Neural cell (in vitro differentiated cells): ENCODE data around the gene CAST. TPM values are rescaled to one million over a fixed set of nuclear protein-coding genes. Genes with fewer than 3 reads are reported as not detected.

ENCODE experiments used
- H2AFZ ChIP-seq: fragments of 200-600, 300-800 bp; sonication (generic), shearing (Covaris generic); 2 replicates; pipeline ENCODE4 v1.6.0; 2014; ENCODE audit warnings: low read depth, mild to moderate bottlenecking, antibody characterized with exemption, low read length, moderate library complexity
- H3F3A ChIP-seq: fragments of 200-600 bp; shearing (Covaris generic); 2 replicates; pipeline ENCODE4 v1.6.1; 2016; ENCODE audit warnings: mild to moderate bottlenecking, moderate library complexity, mixed read lengths, antibody characterized with exemption, low read length; ENCODE audit not compliant: insufficient read depth, poor library complexity, severe bottlenecking
- H3K27ac ChIP-seq: fragments of 200-600, 300-800 bp; sonication (generic), shearing (Covaris generic); 2 replicates; pipeline ENCODE4 v1.5.1; 2014; ENCODE audit warnings: mild to moderate bottlenecking, low read length, moderate library complexity
- H3K27me3 ChIP-seq: fragments of 300-800, 200-600 bp; sonication (generic), shearing (Covaris generic); 2 replicates; pipeline ENCODE4 v1.6.0; 2014; ENCODE audit warnings: mild to moderate bottlenecking, low read depth, low read length, moderate library complexity; ENCODE audit not compliant: insufficient read depth
- H3K36me3 ChIP-seq: fragments of 300-800, 200-600 bp; sonication (generic), shearing (Covaris generic); 2 replicates; pipeline ENCODE4 v1.5.1; 2014; ENCODE audit warnings: mild to moderate bottlenecking, antibody characterized with exemption, low read length, moderate library complexity; ENCODE audit not compliant: insufficient read depth
- H3K4me2 ChIP-seq: fragments of 300-800, 200-600 bp; sonication (generic), shearing (Covaris generic); 2 replicates; pipeline ENCODE4 v1.6.0; 2014; ENCODE audit warnings: mild to moderate bottlenecking, low read length
- H3K4me3 ChIP-seq: fragments of 300-800, 200-600 bp; sonication (generic), shearing (Covaris generic); 2 replicates; pipeline ENCODE4 v1.5.1; 2014; ENCODE audit warnings: mild to moderate bottlenecking, low read length, moderate library complexity
- H3K79me2 ChIP-seq: fragments of 200-600 bp; shearing (Covaris generic); replicated peaks from 2 replicates; pipeline ENCODE4 v1.6.0; 2014; ENCODE audit warnings: mild to moderate bottlenecking, low read length, moderate library complexity; ENCODE audit not compliant: insufficient read depth
- H3K9ac ChIP-seq: fragments of 300-800, 200-600 bp; sonication (generic), shearing (Covaris generic); 2 replicates; pipeline ENCODE4 v1.6.1; 2016; ENCODE audit warnings: mild to moderate bottlenecking, low read length, mixed read lengths
- H3K9me2 ChIP-seq: fragments of 200-600 bp; shearing (Covaris generic); 2 replicates; pipeline ENCODE4 v1.6.1; 2016; ENCODE audit warnings: mild to moderate bottlenecking, low read length, mixed read lengths; ENCODE audit not compliant: insufficient read depth
- H3K9me3 ChIP-seq: fragments of 200-600, 300-800 bp; sonication (generic), shearing (Covaris generic); 2 replicates; pipeline ENCODE4 v1.6.1; 2016; ENCODE audit warnings: mild to moderate bottlenecking, mixed run types, low read length, moderate library complexity, mixed read lengths
- H4K20me1 ChIP-seq: fragments of 200-600 bp; shearing (Covaris generic); 2 replicates; pipeline ENCODE4 v1.6.1; 2016; ENCODE audit warnings: mild to moderate bottlenecking, mixed run types; ENCODE audit not compliant: insufficient read depth
- EP300 ChIP-seq: fragments of 450-650 bp; conservative IDR thresholded peaks from 2 replicates; pipeline ENCODE4 v1.6.1; 2014; ENCODE audit warnings: antibody characterized with exemption, mild to moderate bottlenecking, moderate library complexity; ENCODE audit not compliant: poor library complexity, severe bottlenecking
- EZH2 ChIP-seq: fragments of 200-600, 300-800 bp; shearing (Covaris generic), sonication (generic); IDR thresholded peaks from 2 replicates; pipeline ENCODE4 v1.6.1; 2014; ENCODE audit warnings: antibody characterized with exemption, low read length, borderline replicate concordance, mild to moderate bottlenecking; ENCODE audit not compliant: insufficient read depth, poor library complexity, severe bottlenecking
- MXI1 ChIP-seq: fragments of 450-650 bp; conservative IDR thresholded peaks from 2 replicates; pipeline ENCODE4 v1.6.1; 2014; ENCODE audit warnings: antibody characterized with exemption, mild to moderate bottlenecking; ENCODE audit not compliant: poor library complexity, severe bottlenecking
- POLR2AphosphoS5 ChIP-seq: IDR thresholded peaks from 2 replicates; pipeline ENCODE4 v1.6.1; 2012
- RAD21 ChIP-seq: fragments of 450-650 bp; conservative IDR thresholded peaks from 2 replicates; pipeline ENCODE4 v1.6.1; 2014; ENCODE audit warnings: antibody characterized with exemption, mild to moderate bottlenecking, moderate library complexity
- SMC3 ChIP-seq: fragments of 450-650 bp; conservative IDR thresholded peaks from 2 replicates; pipeline ENCODE4 v1.6.1; 2014; ENCODE audit warnings: antibody characterized with exemption, mild to moderate bottlenecking, moderate library complexity; ENCODE audit not compliant: poor library complexity
- TAF1 ChIP-seq: IDR thresholded peaks from 2 replicates; pipeline ENCODE4 v1.6.1; 2012; ENCODE audit warnings: low read depth
- polyA plus RNA-seq: library from polyadenylated mRNA; depleted of rRNA; stranded (reverse); fragments of >200 nt; gene quantifications from 2 replicates; pipeline ENCODE4 v1.2.3, GENCODE V29; 2014
- TF ChIP-seq, protein P1 (sequence below): fragments of 450-650 bp; IDR thresholded peaks from 2 replicates; pipeline ENCODE4 v1.5.1; 2014; ENCODE audit warnings: antibody characterized with exemption, mild to moderate bottlenecking, moderate library complexity; ENCODE audit not compliant: poor library complexity, severe bottlenecking
- TF ChIP-seq, protein P2 (sequence below): IDR thresholded peaks from 2 replicates; pipeline ENCODE4 v1.6.1; 2012; ENCODE audit warnings: borderline replicate concordance

Gene CAST
- polyA plus RNA-seq, 1 donor from 2014 or later, result 8.4 TPM

DNA sequence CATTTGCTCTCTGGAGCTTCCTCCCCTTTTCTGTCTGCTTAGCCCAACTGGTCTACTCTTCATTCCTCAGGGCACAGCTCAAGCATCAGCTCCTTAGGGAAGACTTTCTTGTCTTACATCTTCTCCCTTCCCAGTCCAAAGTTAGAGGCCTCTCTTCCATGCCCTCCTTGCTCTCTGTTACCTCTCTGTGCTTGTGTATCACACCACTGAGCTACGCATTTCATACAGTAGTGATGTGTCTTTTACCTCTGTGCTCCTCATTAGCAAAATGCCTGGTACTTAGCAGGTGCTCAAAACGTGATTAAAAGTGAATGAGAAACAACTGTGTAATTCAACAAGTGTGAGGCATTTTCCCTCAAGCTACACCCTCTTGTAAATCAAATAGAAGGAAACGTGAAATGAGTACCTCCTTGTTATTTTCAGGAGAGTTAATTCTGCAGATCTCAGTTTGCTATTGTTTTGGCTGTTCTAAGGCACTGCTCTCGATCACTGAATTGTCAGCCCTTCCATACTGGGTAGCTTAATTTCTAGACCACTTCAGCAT lies 106.6 kb downstream of the CAST start:
- Histone ChIP-seq H3K4me3 (no peak overlapping the region), H3K9ac (no peak overlapping the region), H3K27me3 (no peaks in the 10 kb centered on the region), H3K79me2 (no peaks in the 10 kb centered on the region), H3K9me3 (no peaks in the 10 kb centered on the region), H3F3A (no peaks in the 10 kb centered on the region), H2AFZ (no peak overlapping the region), H3K27ac (no peak overlapping the region), H3K36me3 (peaks cover 3% of the 10 kb centered on the region), H3K9me2 (no peaks in the 10 kb centered on the region), H3K4me2 (no peak overlapping the region), H4K20me1 (no peaks in the 10 kb centered on the region)
- TF ChIP-seq RAD21 (no peak), EZH2 (no peak), SMC3 (no peak), MXI1 (no peak), TAF1 (no peak), EP300 (no peak), POLR2AphosphoS5 (no peak)
- TF ChIP-seq, protein P1, sequence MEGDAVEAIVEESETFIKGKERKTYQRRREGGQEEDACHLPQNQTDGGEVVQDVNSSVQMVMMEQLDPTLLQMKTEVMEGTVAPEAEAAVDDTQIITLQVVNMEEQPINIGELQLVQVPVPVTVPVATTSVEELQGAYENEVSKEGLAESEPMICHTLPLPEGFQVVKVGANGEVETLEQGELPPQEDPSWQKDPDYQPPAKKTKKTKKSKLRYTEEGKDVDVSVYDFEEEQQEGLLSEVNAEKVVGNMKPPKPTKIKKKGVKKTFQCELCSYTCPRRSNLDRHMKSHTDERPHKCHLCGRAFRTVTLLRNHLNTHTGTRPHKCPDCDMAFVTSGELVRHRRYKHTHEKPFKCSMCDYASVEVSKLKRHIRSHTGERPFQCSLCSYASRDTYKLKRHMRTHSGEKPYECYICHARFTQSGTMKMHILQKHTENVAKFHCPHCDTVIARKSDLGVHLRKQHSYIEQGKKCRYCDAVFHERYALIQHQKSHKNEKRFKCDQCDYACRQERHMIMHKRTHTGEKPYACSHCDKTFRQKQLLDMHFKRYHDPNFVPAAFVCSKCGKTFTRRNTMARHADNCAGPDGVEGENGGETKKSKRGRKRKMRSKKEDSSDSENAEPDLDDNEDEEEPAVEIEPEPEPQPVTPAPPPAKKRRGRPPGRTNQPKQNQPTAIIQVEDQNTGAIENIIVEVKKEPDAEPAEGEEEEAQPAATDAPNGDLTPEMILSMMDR, result no peak
- TF ChIP-seq, protein P2, sequence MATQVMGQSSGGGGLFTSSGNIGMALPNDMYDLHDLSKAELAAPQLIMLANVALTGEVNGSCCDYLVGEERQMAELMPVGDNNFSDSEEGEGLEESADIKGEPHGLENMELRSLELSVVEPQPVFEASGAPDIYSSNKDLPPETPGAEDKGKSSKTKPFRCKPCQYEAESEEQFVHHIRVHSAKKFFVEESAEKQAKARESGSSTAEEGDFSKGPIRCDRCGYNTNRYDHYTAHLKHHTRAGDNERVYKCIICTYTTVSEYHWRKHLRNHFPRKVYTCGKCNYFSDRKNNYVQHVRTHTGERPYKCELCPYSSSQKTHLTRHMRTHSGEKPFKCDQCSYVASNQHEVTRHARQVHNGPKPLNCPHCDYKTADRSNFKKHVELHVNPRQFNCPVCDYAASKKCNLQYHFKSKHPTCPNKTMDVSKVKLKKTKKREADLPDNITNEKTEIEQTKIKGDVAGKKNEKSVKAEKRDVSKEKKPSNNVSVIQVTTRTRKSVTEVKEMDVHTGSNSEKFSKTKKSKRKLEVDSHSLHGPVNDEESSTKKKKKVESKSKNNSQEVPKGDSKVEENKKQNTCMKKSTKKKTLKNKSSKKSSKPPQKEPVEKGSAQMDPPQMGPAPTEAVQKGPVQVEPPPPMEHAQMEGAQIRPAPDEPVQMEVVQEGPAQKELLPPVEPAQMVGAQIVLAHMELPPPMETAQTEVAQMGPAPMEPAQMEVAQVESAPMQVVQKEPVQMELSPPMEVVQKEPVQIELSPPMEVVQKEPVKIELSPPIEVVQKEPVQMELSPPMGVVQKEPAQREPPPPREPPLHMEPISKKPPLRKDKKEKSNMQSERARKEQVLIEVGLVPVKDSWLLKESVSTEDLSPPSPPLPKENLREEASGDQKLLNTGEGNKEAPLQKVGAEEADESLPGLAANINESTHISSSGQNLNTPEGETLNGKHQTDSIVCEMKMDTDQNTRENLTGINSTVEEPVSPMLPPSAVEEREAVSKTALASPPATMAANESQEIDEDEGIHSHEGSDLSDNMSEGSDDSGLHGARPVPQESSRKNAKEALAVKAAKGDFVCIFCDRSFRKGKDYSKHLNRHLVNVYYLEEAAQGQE, result no peak

DNA sequence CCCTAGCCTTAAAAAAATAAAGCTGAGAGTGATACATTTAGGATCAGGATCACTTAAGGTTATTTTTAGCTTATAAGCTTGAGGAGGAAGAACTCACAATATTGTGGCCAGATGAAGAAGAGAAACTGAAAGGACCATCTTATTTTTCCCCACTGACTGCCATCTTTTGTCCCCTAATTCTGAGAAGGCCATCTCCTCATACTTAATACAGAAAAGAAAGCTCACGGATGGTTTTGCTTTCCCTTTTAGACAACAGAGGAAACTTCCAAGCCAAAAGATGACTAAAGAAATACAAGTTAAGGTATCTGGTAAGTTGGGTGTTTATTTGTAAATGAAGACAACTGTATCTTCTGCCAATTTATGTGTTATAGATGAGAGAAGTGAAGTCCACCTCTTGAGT lies 109.2 kb downstream of the CAST start:
- peaks cover 3% of the 10 kb centered on the region for H3K36me3 ChIP-seq

More for the DNA sequence above, 109.2 kb downstream of the CAST start:
- H3K79me2 ChIP-seq, result no peaks in the 10 kb centered on the region
- H3K4me2 ChIP-seq, result no peak overlapping the region
- TF ChIP-seq RAD21 (no peak), EZH2 (no peak), EP300 (no peak), MXI1 (no peak), POLR2AphosphoS5 (no peak), SMC3 (no peak), TAF1 (no peak)
- TF ChIP-seq, protein P2, result no peak
- TF ChIP-seq, protein P1, result no peak
- no peak overlapping the region for H3K27ac ChIP-seq
- no peak overlapping the region for H2AFZ ChIP-seq
- no peaks in the 10 kb centered on the region for H3F3A ChIP-seq
- no peaks in the 10 kb centered on the region for H3K9me3 ChIP-seq
- H3K9ac ChIP-seq, result no peak overlapping the region
- no peak overlapping the region for H3K4me3 ChIP-seq
- no peaks in the 10 kb centered on the region for H4K20me1 ChIP-seq
- no peaks in the 10 kb centered on the region for H3K9me2 ChIP-seq
- H3K27me3 ChIP-seq, result no peaks in the 10 kb centered on the region
